GM23248 (cell line): ENCODE data around the gene ADGRF5.

ENCODE experiments used
- EZH2 ChIP-seq: fragments of 200-600 bp; sonication (generic); IDR thresholded peaks from 2 replicates; pipeline ENCODE4 v1.6.1; 2018; ENCODE audit warnings: antibody characterized with exemption, mild to moderate bottlenecking; ENCODE audit not compliant: insufficient read depth, poor library complexity, severe bottlenecking
- EZH2phosphoT487 ChIP-seq: fragments of 200-600 bp; sonication (generic); IDR thresholded peaks from 2 replicates; pipeline ENCODE4 v1.6.1; 2018; ENCODE audit warnings: antibody characterized with exemption, moderate library complexity, mild to moderate bottlenecking, low read depth; ENCODE audit not compliant: insufficient read depth

- TF ChIP-seq EZH2 (no peak), EZH2phosphoT487 (no peak)
Observed at GRCh38 chr6:46808806-46809205, 112.9 kb downstream of the ADGRF5 start.
